Caco-2 (cell line): Measurements from ENCODE around the gene PPP2R5C. TPM values are rescaled to one million over a fixed set of nuclear protein-coding genes. Genes with fewer than 3 reads are reported as not detected.

Source experiments
- BruUV-seq: library from RNA; stranded (reverse); fragments of 400-500 nt; replicated peaks from 2 replicates; lab custom pipeline; 2021; lab: Mats Ljungman, UMichigan
- CTCF ChIA-PET: fragments of 300-600 bp; sonication (Branson Sonifier 250); formaldehyde crosslinking; loops from one replicate; lab custom pipeline; 2022; ENCODE audit warnings: antibody characterized with exemption; lab: Charles Lee
- POLR2A ChIA-PET: fragments of 300-600 bp; sonication (Branson Sonifier 250); formaldehyde crosslinking; loops from one replicate; lab custom pipeline; 2022; ENCODE audit warnings: antibody characterized with exemption; lab: Charles Lee
- DNase-seq, 2 experiments: peaks; one replicate each; pipeline versions ENCODE4 v3.0.0 to v3.0.0-alpha.2; 2020 to 2022
- H3K27me3 ChIP-seq: replicated peaks from 2 replicates; pipeline ENCODE4 v1.6.0; 2011; ENCODE audit warnings: low read length; ENCODE audit not compliant: control insufficient read depth, insufficient read depth
- H3K36me3 ChIP-seq: 2 replicates; pipeline ENCODE4 v1.5.1; 2011; ENCODE audit warnings: low read length; ENCODE audit not compliant: control insufficient read depth, insufficient read depth
- H3K4me1 ChIP-seq: fragments of 250-450 bp; sonication (Bioruptor Pico); 2 replicates; pipeline ENCODE4 v1.5.1; 2020; ENCODE audit warnings: mild to moderate bottlenecking
- H3K4me3 ChIP-seq: 2 replicates; pipeline ENCODE4 v1.5.1; 2011; ENCODE audit warnings: low read depth, mild to moderate bottlenecking, control low read depth, low read length
- H3K9me3 ChIP-seq: fragments of 250-450 bp; sonication (Bioruptor Pico); 2 replicates; pipeline ENCODE4 v1.5.1; 2020; ENCODE audit warnings: mild to moderate bottlenecking, moderate library complexity
- H3K27ac Mint-ChIP-seq: one replicate; pipeline ENCODE4 v1.8.0; 2022; ENCODE audit warnings: mixed read lengths; ENCODE audit not compliant: unreplicated experiment
- H3K27me3 Mint-ChIP-seq: one replicate; pipeline ENCODE4 v1.8.0; 2022; ENCODE audit warnings: mixed read lengths; ENCODE audit not compliant: insufficient read depth, unreplicated experiment
- H3K36me3 Mint-ChIP-seq: one replicate; pipeline ENCODE4 v1.8.0; 2022; ENCODE audit warnings: mild to moderate bottlenecking, mixed read lengths; ENCODE audit not compliant: insufficient read depth, unreplicated experiment
- H3K4me1 Mint-ChIP-seq: one replicate; pipeline ENCODE4 v1.8.0; 2022; ENCODE audit warnings: low read depth, mixed read lengths; ENCODE audit not compliant: unreplicated experiment
- H3K4me3 Mint-ChIP-seq: one replicate; pipeline ENCODE4 v1.8.0; 2022; ENCODE audit warnings: mild to moderate bottlenecking, moderate library complexity, mixed read lengths; ENCODE audit not compliant: unreplicated experiment
- H3K9me3 Mint-ChIP-seq: one replicate; pipeline ENCODE4 v1.8.0; 2022; ENCODE audit warnings: mixed read lengths; ENCODE audit not compliant: unreplicated experiment
- CTCF ChIP-seq, 2 experiments: fragments of 200-600 bp in 1 of 2; IDR thresholded peaks; 1 replicate in 1 of 2; 2 replicates in 1 of 2; pipeline versions ENCODE4 v1.5.1 to v1.8.0; 2011 to 2022; ENCODE audit warnings: antibody characterized with exemption in 1 of 2, control low read depth in 1 of 2, inconsistent platforms in 1 of 2, low read depth in 1 of 2, low read length in 1 of 2, mild to moderate bottlenecking in 1 of 2, moderate library complexity in 1 of 2; ENCODE audit not compliant: insufficient read depth in 1 of 2, severe bottlenecking in 1 of 2, unreplicated experiment in 1 of 2
- intact Hi-C: fragments of 100-400 bp; cut with micrococcal nuclease; formaldehyde crosslinking; loops from one replicate; pipeline ENCODE4 v1.10.0; 2022; ENCODE audit not compliant: unreplicated experiment
- total RNA-seq: library from RNA; stranded (reverse); gene quantifications from 2 replicates; pipeline ENCODE4 v1.2.3, GENCODE V29; 2022

Gene PPP2R5C
- total RNA-seq, 1 experiment from 2014 or later, result 97.5 TPM

GRCh38 chr14:101849640-101850039, 88.1 kb downstream of the PPP2R5C start:
- no peaks in the 10 kb centered on the region for H3K27me3 Mint-ChIP-seq
- no peak overlapping the region for H3K4me3 Mint-ChIP-seq
- H3K4me1 ChIP-seq, result no peaks in the 10 kb centered on the region
- no peaks in the 10 kb centered on the region for H3K9me3 Mint-ChIP-seq
- no peaks in the 10 kb centered on the region for H3K36me3 Mint-ChIP-seq
- intact Hi-C loops, result no loop called here
- no peak for DNase-seq
- POLR2A ChIA-PET, result no interaction called here
- H3K4me1 Mint-ChIP-seq, result no peaks in the 10 kb centered on the region
- H3K27ac Mint-ChIP-seq, result no peak overlapping the region
- H3K9me3 ChIP-seq, result no peaks in the 10 kb centered on the region
- no TSS peak for BruUV-seq
- no peak overlapping the region for H3K4me3 ChIP-seq
- no peaks in the 10 kb centered on the region for H3K27me3 ChIP-seq
- CTCF ChIA-PET, result no interaction called here
- no peak for TF ChIP-seq CTCF (IDR thresholded peaks at IDR 0.05; ENCODE audit: insufficient read depth in 1 of 2, low read depth in 1 of 2, low read length in 1 of 2, severe bottlenecking in 1 of 2, unreplicated experiment in 1 of 2)
- H3K36me3 ChIP-seq, result no peaks in the 10 kb centered on the region; the same call in 1 of the 2 replicates

DNA sequence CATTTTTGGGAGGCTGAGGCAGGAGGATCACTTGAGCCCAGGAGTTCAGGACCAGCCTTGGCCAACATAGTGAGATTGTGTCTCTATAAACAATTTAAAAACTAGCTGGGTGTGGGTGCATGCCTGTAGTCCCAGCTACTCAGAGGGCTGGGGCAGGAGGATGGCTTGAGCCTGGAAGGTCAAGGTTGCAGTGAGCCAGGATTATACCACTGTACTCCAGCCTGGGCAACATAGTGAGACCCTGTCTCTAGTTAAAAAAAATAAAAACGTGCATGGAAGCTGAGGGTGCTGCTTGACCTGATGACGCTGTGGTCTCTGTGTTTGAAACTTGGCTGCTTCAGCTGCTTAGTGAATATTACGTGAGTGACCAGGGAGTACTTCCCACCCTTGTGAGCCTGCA, 89.7 kb downstream of the PPP2R5C start:
- H3K4me1 ChIP-seq, result no peaks in the 10 kb centered on the region
- Mint-ChIP-seq H3K4me1 (no peaks in the 10 kb centered on the region), H3K4me3 (no peak overlapping the region), H3K36me3 (no peaks in the 10 kb centered on the region), H3K9me3 (no peaks in the 10 kb centered on the region), H3K27me3 (no peaks in the 10 kb centered on the region), H3K27ac (no peak overlapping the region)
- POLR2A ChIA-PET, result interaction anchor here (1.0 kb wide), 1 partner anchor 42 kb away, joined by 3 read pairs; no protein-coding TSS in a partner anchor
- H3K27me3 ChIP-seq, result no peaks in the 10 kb centered on the region
- H3K9me3 ChIP-seq, result no peaks in the 10 kb centered on the region
- no peak for TF ChIP-seq CTCF (IDR thresholded peaks at IDR 0.05; ENCODE audit: insufficient read depth in 1 of 2, low read depth in 1 of 2, low read length in 1 of 2, severe bottlenecking in 1 of 2, unreplicated experiment in 1 of 2)
- DNase-seq, result no peak
- intact Hi-C loops, result no loop called here
- CTCF ChIA-PET, result interaction anchor here (0.6 kb wide), 1 partner anchor 184 kb away, joined by 3 read pairs; no protein-coding TSS in a partner anchor
- no TSS peak for BruUV-seq
- H3K36me3 ChIP-seq, result no peaks in the 10 kb centered on the region; the same call in 1 of the 2 replicates
- no peak overlapping the region for H3K4me3 ChIP-seq

DNA sequence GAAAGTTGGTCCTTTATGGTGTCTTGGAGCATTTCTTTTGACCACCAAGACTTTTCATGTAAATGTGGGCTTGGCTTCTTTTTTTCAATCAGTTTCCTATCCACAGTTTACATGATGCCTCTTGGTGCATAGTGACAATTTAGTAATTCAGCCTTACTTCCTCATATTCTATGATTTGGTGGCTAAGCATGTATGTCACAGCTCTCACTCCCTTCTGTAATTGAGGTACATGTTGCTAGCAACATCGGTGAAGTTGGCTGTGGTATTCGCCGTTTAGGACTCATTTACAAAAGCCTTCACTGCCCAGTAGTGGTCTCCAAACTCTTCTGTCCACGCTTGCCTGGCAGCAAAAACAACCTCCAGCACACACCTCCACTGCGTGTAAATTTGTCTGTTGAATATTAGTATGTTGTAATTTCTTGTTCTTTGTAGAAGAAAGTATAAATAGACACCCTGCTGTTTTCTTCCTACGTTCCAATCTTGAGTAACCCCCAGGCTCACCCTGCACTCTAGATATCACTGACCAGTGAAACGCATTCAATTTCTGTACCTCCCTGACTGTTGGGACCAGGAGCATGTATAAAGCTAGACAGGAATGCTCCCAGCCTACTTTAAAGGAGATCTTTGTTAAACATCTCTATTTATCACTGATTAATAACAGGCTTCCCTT, 90.4 kb downstream of the PPP2R5C start:
- H3K4me1 ChIP-seq, result no peaks in the 10 kb centered on the region
- no peak overlapping the region for H3K4me3 ChIP-seq
- CTCF ChIA-PET, result no interaction called here
- H3K36me3 Mint-ChIP-seq, result no peaks in the 10 kb centered on the region
- no peaks in the 10 kb centered on the region for H3K9me3 ChIP-seq
- no TSS peak for BruUV-seq
- no peak for TF ChIP-seq CTCF (IDR thresholded peaks at IDR 0.05; ENCODE audit: insufficient read depth in 1 of 2, low read depth in 1 of 2, low read length in 1 of 2, severe bottlenecking in 1 of 2, unreplicated experiment in 1 of 2)
- intact Hi-C loops, result no loop called here
- H3K4me3 Mint-ChIP-seq, result no peak overlapping the region
- DNase-seq, result no peak
- POLR2A ChIA-PET, result interaction anchor here (1.0 kb wide), 1 partner anchor 42 kb away, joined by 3 read pairs; no protein-coding TSS in a partner anchor
- H3K27me3 ChIP-seq, result no peaks in the 10 kb centered on the region
- H3K27ac Mint-ChIP-seq, result no peak overlapping the region
- H3K36me3 ChIP-seq, result no peaks in the 10 kb centered on the region; the same call in 1 of the 2 replicates
- no peaks in the 10 kb centered on the region for H3K27me3 Mint-ChIP-seq
- H3K4me1 Mint-ChIP-seq, result no peaks in the 10 kb centered on the region
- no peaks in the 10 kb centered on the region for H3K9me3 Mint-ChIP-seq
